Right ventricle myocardium inferior (tissue), 1 donor: ENCODE results near the gene HDGF. TPM values are rescaled to one million over a fixed set of nuclear protein-coding genes. Genes with fewer than 3 reads are reported as not detected.

Experiments used
- ATAC-seq: fragments of 200-7000 bp; cut with Tn5 transposase; one replicate; pipeline ENCODE4 v1.9.1; 2020; ENCODE audit warnings: mild to moderate bottlenecking, moderate library complexity
- DNase-seq: peaks from one replicate; pipeline ENCODE4 v3.0.0; 2021; ENCODE audit errors: missing footprints
- intact Hi-C: fragments of 100-400 bp; cut with DNase I; formaldehyde crosslinking; loops from one replicate; pipeline ENCODE4 v1.11.0; 2022
- total RNA-seq: library from RNA; stranded (reverse); fragmentation: NEBNext Ultra II Directional; extraction: Animal tissue kit (Norgen Biotek cat#: 25700); gene quantifications from one replicate; pipeline ENCODE4 v1.2.1, GENCODE V29; 2021
- donor health status: DM: no; HTN: yes; CAD: no; lungs with severe emphysema.

Gene HDGF
- total RNA-seq, 1 donor from 2014 or later = 183 TPM

DNA sequence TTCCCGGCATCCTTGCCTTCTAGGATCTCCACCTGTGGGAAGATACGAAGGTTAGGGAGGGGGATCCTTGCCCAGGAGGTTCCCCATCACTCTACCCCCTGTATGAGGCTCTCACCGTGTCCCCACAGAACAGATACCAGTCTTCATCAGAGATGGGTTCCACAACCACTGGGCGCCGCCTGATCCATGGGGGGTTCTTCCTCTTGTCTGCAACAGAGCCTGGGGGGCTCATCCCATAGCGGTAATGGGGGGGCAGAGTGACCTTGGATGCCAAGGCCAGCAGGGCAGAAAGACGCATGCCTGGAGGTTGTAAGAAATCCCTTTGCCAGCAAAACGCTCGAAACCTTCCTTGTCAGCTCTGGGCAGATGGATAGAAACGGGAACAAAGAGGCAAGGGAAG lies 13.1 kb downstream of the HDGF start:
- DNase-seq (no peak), ATAC-seq (no peak)
- intact Hi-C loops = no loop called here

DNA sequence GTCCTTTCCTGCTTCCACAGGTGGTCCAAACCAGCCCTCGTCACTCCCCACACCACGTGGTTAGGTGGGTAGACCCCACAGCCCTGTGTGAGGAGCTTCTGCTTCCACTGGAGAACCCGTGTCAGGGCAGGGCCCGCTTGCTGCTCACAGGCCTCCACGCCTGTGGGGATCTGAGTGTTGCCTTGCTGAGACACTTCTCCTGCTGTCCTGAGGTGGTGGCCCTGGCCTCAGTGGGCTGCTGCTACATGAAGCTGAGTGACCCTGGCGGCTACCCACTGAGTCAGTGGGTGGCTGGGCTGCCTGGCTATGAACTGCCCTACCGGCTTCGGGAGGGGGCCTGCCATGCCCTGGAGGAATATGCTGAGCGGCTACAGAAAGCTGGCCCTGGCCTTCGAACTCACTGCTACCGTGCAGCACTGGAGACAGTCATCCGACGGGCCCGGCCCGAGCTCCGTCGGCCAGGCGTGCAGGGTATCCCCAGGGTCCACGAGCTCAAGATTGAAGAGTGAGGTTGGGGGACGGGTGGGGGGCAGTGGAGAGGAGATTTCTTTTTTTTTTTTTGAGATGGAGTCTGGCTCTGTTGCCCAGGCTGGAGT lies 17.4 kb downstream of the HDGF start:
- peak; percentile 57 for DNase-seq
- intact Hi-C loops = no loop called here
- no peak for ATAC-seq

DNA sequence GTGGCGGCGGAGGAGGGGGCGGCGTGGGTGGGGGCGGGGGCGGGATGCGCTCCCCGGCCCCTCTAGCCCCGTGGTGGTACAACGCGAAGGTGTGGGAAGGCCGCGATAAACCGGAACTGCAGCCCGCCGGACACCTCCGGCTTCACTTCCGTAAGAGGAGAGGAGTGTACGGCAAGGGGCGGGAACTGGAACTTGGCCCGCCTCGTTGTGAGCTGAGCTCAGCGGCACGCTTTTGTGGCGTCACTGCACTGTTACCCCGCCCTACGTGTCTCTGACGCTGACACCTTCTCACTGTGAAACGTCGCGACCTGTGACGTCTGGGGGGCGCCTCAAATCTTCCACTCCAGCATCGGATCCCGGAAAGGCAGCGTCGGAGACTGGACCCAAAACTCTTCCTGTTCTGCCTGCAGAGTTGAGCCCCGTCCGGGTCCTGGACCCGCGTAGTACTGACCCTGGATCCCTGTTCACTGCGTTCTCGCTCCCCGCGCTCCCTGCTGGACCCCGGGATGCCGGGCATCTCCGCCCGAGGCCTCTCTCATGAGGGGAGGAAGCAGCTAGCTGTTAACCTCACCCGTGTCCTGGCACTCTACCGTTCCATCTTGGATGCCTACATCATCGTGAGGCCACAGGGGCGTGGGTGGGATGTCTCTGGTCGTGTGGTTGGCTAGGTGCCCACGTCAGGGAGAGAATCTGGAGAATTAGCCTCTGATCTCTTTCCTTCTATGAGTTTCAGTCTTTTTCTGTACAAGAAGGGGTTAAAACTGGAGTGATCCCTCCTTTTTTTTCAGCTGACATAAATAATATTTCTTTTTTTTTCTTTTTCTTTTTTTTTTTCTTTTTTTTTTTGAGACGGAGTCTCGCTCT lies 22.6 kb downstream of the HDGF start, which contains the start of gene ISG20L2:
Gene ISG20L2 (minus strand): TSS at position 168 of the 864 bp plus-strand sequence. CDS start 1,114 bp downstream, outside the sequence.
- peak; percentile 95 for ATAC-seq
- intact Hi-C loops = loop anchor here (1.0 kb wide), 1 partner anchor 38 kb away; the partner anchor contains the start of gene PRCC
- DNase-seq = peak; percentile 98

DNA sequence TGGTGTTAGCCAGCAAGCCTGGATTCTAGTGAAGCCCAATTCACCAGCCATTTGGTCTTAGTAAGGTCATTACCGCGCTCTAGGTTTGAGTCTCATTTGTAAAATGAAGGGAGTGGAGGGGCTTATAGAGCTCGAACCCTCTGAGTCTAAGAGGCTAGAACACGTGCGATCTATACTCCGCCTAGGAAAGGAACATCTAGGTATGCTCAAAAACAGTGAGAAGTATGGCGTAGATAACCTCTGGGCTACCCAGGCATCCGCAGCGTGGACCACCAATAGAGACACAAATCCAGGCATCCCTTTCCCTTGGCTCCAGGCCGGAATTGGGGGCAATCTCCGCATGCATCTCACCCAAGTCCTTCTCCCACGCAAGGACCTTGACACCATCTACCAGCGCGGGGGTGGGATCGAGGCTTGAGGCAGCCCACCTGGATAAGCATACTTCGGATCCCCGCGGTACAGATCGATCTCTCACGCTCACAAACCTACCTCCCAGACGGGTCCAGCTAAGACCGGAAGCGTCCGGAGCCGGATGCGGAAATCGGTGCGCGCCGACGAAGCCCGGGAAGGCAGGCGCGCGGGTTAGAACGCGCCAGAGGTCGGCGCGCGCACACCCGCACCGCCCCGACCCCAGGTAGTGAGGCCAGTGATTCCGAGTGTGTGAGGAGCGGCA lies 23.4 kb downstream of the HDGF start, which contains the start of gene METTL25B:
Gene METTL25B (plus strand): TSS at position 544 of the 673 bp plus-strand sequence. CDS start 636 bp downstream, outside the sequence.
- ATAC-seq (peak; percentile 79), DNase-seq (peak; percentile 91)
- intact Hi-C loops = loop anchor here (1.0 kb wide), 1 partner anchor 39 kb away; the partner anchor contains the start of gene PRCC

DNA sequence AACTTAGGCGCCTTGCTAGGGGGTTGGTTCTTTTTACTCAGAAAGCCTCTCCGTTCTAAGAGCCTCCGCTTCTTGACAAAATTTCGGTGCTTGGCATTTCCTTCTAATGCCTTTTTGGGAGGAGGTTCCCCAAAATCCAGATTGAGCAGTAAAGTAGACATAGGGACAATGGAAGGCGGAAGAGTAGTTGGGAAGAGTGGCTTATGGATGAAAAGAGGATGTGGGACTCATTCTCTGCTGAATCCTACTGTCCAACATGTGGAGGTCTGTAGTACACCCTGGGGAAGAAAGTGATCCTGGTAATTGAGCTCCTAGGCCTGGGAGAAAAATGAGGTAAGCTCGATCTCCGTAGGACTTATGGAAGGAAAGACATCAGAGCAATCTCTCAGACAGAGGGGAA lies 24.0 kb downstream of the HDGF start:
- no peak for DNase-seq
- no peak for ATAC-seq
- intact Hi-C loops = no loop called here

DNA sequence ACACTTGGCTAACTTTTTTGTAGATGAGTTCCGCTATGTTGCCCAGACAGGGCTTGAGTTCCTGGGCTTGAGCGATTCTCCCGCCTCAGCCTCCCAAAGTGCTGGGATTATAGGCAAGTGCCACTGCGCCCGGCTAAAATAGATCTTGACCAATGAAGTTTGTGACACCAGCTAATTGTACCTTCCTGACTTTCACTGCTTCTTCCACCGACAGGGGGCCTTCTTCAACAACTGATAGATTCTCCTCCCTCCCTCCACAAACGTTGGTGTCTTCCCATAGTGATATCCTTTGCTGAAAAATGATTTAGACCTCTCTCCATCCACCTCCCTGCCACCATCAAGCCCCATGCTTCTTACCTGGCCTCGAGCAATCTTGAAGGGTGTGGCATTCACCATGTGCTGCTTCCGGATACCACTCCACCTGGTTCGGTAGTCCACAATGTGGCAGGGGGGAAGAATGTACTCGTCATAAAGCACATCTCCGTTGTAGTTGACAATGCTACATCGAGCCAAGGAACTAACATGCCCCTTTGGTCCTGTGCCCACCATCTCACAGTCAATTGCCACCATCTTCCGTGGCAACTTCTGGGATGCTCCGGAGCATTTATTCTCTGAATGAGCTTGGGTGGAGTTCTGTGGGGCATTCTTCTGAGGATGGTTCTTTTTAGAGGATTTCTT lies 24.8 kb downstream of the HDGF start:
- no peak for ATAC-seq
- DNase-seq = no peak
- intact Hi-C loops = no loop called here

DNA sequence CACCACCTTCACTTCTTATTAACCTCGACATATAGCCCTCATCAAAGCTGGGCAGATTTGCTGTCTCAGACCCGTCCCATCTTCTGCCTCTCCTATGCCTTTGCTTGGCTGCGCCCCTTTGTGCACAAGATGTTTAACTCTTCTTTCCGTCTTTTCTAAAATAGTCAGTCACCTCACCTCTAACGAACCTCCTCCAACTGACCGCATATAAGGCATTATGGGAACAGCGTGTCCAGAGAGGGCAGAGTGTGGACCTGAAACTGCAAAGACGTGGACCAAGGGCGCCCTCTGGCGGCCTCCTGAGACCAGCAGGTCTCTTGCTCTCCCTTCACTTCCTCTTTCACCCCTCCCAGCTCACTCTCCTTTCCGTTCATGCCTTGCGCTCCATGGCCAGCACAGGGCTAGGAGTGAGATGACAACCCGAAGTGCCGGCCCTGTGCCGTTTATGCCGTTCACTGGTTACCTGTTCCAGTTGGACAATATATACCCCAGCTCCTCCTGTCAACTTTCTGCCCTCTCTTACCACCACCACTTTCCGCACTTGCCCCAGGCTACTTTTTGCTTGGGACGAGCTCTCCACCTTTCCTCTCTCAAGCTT lies 25.7 kb downstream of the HDGF start:
- intact Hi-C loops = loop anchor here (1.0 kb wide), 1 partner anchor 36 kb away; no protein-coding TSS in a partner anchor
- ATAC-seq (peak; percentile 75), DNase-seq (peak; percentile 94)

DNA sequence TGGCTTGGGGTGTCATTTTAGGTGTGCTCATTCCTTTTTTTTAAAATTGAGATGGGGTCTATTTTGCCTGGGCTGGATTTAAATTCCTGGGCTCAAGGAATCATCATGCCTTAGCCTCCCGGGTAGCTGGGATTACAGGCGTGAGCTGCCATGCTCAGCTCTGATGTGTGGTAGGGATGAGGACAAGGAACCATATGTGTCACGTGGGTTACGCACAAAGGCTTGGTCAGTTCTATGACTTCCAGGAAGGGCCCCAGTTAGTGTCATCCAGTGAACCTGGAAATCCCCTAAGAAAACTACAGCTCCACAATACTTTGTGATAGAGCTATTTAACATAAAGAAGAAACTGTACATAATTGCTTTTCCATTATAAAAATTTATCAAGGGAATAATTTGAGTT lies 29.9 kb downstream of the HDGF start:
- DNase-seq = no peak
- intact Hi-C loops = no loop called here
- no peak for ATAC-seq

DNA sequence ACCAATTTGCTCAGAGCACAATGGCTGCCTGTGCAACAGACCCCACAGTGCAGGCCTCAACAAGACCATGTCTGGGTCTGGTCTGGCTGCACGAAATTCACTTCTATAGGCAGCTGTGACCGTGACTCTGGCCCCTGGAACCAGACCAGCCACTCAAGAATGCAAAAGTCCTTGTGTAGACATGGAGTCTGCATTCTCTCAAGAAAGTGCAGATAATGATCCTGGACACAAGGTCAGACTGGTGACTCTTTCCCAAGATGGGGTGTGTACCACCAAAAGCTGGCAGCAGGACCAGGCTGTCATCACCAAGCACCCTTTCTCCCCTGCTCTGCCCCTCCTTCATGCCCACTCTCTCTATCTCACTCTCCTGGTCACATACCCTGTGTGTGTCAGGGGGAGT lies 30.3 kb downstream of the HDGF start:
- no peak for ATAC-seq
- intact Hi-C loops = no loop called here
- peak; percentile 25 for DNase-seq

DNA sequence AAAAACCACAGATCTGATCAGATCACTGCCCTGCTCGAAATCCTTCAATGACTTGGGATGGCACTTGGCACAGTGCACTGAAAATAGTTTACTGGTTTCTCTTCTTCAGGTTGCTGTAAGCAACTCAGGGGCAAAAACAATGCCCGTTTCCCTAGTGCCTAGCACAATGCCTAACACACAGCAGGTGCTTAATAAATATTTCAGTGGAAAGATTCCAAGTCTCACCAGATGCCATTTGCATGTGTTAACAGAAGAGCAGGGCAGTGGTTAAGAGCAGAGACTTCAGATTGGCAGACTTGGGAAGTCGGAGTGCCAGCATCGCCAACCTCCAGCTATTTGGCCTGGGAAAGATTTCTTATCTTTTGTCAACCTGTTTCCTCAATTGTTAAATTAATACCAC lies 34.1 kb downstream of the HDGF start:
- peak; percentile 5 for DNase-seq
- no peak for ATAC-seq
- intact Hi-C loops = no loop called here

DNA sequence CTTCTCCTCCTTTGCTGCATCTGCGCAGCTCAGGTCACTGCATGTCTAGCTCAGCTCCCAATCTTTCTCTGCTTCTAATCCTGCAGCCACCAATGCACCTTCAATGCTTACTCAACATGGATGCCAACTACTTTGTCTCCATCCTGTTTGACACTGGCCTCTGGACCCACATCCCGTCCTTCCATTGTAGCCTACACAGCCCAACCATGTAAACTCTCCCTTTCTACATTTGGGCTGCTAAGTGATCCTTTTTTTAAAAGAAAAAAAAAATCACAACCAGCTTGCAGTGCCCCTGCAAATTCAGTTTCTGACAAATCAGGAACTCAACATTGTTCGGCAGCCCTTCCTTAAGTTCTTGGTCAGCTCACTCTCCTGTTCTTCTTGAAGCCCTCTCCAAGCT lies 36.6 kb downstream of the HDGF start:
- DNase-seq = no peak
- ATAC-seq = no peak
- intact Hi-C loops = no loop called here

DNA sequence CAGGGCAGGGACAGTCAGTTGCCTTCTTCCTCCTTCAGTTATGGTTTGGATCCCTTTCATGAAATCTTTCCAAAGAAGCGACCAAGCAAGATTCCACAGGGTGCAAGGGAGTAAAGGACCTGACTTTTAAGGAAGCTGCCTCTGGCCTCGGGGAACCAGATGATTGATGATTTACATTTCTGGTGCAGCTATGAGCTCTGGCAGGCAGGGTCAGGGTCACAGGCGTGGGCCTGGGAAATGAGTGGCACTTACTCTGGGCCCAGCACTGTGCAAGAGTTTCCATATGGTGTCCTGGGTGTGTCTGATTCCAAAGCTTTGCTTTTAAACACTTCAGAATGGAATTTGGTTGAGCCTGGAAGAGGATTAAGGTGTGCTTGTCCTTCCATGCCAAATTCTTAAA lies 38.8 kb downstream of the HDGF start:
- ATAC-seq (no peak), DNase-seq (peak; percentile 20)

DNA sequence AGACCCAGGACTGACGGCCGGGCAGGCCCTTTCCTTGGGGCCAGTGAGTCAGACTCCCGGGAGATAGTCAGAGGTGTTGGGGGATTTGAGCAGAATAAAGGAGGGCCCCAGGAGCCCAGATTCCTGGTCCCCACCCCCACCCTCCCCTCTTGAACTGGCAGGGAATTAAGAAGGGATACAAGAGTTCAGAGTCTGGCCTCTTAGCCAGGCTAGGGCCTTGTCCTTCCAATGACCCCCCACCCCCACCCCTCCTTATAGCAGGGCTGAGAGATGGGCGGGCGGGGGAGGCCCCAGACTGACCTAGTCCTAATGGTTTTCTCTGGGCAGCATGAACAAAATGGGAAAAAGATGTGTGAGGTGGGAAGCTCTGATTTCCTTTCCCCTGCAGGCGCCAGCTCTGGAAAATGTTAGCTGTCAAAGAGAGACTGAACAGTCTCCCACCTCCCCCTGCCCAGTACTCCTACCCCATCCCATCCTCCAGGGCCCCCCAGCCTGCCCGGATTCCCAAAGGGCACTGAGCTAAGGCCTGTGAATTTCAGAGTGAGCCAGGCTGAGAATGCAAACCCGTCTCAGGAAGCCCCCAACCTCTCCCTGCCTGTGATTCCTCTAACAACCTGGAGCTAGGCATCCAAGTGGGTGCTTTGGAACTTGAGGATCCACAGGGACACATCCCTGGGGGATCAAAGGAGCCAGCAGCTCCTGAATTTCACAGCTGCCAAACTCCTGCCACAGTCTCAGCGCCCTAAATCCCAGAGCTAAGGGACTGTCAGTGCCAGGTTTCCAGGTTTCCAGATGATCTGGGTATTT lies 40.3 kb downstream of the HDGF start:
- ATAC-seq (no peak), DNase-seq (no peak)
- intact Hi-C loops = no loop called here

More for the DNA sequence above, 38.8 kb downstream of the HDGF start:
- intact Hi-C loops = no loop called here

DNA sequence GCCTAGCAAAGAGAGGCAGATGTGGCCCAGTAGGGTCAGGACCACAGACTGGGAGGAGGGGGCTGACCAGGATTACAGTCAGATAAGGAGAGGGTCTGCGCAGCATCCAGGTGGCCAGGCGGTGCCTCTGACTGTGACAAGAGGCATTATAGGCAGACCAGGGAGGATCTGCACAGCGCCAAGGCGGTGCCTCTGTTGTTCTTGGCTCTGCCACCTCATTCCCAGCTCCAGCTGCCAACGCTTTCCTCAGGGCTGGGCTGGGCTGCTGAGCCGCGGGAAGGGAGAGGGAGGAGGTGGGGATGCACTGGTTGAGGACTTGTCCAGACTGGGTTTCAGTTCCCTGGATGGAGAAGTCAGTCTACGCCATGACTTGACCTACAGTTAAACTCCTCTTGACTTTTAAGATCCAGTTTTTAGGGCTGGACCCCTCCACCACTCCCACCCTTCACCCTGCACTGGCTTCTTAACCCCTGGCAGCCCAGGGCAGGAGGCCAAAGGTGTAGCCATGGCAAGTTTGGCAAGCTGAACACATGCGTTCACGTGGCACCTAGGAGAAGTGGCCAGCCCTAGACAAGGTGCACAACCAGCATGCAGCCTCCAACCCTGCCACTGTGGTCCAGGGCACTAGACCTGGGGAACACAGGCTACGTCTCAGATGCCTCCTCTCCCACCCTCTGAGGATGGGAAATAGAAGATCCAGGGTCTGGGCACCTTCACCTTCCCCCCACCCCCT lies 41.6 kb downstream of the HDGF start:
- intact Hi-C loops = no loop called here
- DNase-seq = no peak
- peak; percentile 75 for ATAC-seq

DNA sequence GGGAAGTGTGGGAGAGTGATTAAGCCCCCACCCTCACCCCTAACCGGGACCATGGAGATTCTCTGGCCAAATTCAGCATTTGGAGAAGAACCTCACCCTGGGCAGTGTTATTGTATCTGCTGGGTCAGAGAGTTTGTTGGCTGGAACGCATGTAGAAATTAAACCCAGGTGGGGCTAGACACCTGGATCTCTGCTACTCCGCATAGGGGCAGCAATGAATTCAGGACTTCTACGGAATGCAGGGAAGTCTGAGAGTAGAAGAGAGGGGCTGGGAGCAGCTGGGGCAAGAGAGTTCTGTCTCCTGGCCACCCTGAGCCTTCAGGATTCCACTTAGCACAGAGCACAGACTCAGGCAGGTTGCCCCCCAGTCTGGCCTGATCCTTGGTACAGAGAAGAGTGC lies 42.4 kb downstream of the HDGF start:
- ATAC-seq (no peak), DNase-seq (no peak)
- intact Hi-C loops = no loop called here

DNA sequence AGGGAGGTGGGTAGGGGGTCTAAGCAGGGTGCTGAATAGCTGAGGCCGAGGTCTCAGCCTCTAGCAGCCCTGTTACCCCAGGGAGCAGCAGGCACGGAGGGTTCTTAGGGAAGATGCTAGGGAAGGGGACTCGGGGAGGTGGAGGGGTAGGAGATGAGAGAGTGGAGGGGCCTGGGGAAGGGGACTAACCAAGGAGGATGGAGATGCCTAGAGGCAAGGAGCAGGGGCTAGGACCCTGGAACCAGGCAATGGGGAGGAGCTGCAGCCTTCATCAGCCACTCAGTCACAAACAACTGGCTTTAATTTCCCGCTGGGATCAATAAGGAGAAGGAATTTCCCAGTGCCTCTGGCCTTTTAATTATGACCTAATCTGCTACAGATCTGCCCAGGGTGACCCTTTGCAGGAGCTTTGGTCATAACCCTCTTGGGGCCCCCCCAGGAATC lies 43.2 kb downstream of the HDGF start:
- intact Hi-C loops = no loop called here
- ATAC-seq (no peak), DNase-seq (no peak)
